HG03045 (cell line): ENCODE measurements around the gene MCTP2.
A peak's percentile ranks its signal among the peaks of the same experiment; 100 is the strongest.

Experiments
- ATAC-seq: cut with Tn5 transposase; IDR thresholded peaks from one replicate; pipeline ENCODE4 v1.9.1; 2021; ENCODE audit warnings: mild to moderate bottlenecking, moderate library complexity; ENCODE audit not compliant: unreplicated experiment

Gene MCTP2

DNA sequence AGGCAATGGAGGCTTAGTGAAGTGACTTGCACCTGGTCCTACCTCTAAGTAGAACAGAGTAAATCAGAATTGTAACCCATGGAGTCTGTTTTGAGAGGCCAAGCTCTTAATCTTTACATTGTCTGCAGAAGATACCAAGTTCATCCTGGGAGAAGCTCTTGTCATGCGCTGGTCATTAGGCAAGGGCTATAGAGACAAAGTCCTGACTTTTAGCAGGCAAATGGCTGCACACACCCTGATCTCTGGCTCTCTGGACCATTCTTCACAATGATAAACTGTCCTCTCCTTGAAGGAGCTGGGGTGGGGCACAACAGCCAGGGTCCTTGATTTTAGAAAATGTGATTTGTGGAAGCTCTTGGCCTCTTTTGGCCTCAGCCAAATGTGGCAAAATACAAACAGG lies 65.4 kb downstream of the MCTP2 start:
- no peak for ATAC-seq

DNA sequence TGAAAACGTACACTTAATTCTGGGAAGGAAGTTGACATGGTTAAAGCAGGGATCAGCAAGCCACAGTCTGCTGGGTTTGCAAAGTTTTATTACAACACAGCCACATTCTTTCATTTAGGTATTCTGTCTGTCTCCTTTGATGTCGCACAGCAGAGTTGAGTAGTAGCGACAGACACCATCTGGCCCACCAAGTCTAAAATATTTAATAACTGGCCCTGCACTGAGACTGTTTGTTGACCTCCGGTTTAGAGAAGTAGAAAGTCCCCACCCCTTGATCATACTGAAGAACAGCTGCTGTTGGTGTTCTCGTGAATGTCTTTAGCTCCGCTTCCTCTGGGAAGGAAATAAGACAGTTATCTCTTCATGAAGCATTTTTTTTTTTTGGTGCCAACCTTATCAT lies 66.2 kb downstream of the MCTP2 start:
- ATAC-seq: peak; percentile 71

DNA sequence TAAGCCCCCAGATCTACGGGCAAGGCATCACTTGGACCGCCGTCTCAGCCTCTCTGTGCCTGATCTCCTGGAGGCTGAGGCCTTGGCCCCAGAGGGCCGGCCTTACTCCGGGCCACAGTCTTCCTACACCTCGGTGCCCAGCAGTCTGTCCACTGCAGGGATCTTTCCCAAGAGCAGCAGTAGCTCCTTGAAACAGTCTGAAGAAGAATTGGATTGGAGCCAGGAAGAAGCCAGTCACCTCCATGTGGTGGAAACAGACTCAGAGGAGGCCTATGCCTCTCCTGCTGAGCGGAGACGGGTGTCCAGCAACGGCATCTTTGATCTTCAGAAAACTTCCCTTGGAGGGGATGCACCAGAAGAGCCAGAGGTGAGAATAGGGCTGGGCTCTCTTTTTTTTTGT lies 67.0 kb downstream of the MCTP2 start:
- no peak for ATAC-seq

DNA sequence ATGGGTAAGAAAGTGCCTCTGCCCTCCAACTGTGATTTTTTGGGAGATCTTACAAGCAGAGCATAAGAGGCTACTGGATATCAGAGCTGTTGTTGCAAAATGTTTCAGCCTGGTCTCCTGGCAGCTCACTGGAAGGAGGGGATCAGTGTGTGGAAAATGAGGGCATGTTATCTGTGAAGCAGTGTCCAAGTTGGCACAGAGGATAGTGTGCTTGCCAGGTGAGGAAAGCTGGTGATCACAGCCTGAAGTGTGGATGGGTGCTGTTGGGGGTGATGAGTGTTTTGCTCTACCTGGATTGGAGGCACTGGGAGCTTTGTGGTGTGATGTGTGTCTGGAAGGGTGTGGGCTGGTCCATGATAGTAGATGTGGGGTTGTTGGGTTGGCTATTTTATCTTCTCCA lies 69.3 kb downstream of the MCTP2 start:
- ATAC-seq: no peak

DNA sequence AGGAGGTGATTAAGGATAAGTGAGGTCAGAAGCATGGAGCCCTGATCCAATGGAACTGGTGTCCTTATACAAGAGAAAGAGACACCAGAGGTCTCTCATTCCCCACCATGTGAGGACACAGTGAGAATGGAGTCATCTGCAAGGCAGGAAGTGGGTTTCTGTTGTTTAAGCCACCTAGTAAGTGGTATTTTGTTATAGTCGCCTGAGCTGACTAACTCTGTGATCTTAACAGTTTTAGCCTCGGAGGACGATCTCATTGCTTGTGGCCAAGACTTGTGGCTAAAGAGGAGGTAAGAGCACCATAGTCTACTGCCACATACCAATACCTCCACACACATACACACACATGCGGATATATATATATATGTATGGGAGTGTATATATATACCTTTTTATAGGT lies 73.8 kb downstream of the MCTP2 start:
- ATAC-seq: peak; percentile 35

DNA sequence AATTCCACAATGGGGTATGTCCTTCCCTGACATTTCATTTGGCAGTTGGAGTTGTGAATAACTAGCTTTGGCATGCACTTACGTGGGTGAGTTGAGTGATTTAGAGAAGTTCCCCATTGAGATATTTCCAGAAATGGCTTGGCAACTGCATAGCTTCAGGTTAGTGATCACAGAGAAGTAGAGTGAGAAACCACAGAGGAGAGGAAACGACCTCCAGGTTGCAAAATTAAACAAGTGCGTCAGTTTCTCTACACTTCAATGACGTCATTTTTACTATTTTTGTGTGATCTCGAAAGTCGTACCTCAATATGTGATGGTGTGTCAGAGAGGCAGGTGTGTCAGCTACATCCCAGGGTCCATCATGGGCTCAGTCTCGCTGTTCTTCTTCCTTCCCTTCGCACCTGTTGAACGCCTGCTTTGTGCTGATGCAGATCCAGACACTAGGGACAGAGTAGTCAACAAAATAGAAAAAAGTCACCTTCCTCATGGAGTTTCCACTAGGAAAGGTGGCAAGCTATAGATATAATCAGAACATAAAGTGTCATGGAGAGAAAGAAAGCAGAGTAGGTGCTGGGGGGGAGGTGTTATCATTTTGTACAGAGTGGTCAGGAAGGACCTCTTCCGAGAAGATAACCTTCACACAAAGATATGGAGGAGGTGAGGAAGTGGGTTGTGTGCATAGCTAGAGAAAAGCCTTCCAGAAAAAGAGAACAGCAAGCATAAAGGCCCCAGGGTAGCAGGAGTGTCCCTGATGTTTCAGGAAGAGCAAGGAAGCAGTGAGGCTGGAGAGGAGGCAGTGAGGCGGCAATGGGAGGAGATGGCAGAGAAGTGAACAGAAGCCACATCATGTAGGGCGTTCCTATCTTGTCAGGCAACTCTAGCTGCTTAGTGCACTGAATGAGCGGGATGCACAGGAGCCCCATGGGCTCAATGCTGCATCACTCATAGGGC lies 75.6 kb downstream of the MCTP2 start:
- ATAC-seq: peak; percentile 77

DNA sequence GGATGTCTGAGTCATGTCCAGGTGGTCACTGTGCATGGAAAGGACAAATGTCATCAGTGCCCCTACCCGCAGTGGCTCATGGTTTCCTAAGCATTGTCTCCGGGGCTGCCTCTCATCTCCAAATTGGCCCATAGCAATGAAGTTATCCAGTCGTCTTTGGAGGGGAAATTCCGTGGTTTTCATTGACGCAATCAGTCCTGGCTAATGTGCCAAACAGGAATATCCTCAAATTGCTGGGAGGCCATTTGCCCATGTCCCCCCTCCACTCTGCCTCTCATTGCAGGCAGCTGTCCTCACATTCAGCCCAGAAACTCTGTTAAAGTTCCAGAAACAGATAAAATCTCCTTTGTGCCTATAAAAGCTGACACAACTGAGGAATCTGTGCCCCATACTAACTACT lies 81.6 kb downstream of the MCTP2 start:
- no peak for ATAC-seq

DNA sequence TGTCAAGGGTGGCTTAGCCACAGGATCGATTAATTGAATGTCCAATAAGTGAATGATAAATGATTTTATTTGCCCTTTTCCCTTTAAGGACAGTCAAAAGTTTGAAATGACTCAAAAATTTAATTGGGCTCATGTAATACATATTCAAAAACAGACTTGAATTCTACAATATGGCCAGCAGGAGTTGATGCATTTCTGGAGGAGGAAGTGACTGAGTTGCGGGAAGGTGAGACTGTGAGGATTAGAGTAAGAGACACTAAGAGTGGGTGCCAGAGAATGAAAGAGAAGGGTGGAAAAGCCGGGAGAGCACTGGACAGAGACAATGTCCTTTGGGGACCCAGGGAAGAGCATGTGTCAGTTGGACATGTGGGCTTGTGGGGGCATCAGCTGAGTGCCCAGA lies 83.3 kb downstream of the MCTP2 start:
- no peak for ATAC-seq

DNA sequence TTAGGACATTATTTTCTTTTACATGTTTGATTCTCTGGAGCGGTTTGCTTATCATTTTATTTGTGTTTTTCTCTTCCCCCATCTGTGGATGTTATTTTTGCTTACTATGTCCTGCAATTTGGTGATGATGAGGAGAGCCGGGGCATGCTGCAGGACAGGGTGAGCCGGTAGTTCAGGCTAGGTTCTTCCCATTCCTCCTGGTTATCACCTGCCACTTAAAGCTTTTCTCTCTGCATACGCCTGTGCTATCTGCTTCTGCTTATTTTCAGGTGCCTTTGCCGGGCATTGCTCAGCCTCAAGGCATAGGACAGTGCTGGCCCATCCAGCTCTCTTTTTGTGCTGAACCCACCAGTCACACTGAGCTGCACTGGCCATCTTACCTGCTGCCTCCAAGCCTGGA lies 85.8 kb downstream of the MCTP2 start:
- no peak for ATAC-seq

DNA sequence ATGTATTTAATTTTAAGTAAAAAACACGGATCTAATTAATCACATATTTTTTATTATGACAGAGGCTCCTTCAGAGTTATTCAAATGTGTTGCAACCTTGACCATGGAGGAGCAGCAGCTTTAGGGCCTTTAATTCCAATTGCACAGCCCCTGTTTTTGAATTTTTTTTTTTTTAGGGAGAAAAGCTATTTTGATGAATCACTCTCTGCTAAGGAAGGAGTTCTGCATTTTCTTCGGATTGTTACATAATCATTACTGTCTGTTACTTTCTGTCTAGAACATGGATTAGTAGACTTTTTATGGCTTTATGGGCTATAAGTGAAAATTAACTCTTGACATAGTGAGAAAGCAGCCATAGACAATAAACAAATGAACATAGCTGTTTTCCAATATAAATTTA lies 90.8 kb downstream of the MCTP2 start:
- ATAC-seq: no peak

DNA sequence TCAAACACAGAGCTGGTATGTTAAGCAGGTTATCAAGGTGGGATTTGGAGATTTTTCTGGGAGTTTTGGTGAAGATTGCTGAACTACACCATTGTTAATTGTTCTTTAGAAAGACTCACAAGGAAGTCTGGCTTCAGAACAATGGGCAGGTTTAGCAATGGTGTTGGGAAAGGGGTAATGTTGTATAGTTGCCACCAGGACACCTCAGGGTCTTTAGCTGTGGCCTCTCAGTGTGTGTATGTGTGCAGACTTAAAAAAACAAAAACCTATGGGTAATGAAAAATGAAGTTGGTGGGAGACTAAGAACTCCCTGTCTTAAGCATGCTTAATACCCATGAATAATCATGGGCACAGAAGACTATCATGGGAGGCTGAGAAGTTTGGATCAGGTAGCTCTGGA lies 91.7 kb downstream of the MCTP2 start:
- ATAC-seq: no peak

DNA sequence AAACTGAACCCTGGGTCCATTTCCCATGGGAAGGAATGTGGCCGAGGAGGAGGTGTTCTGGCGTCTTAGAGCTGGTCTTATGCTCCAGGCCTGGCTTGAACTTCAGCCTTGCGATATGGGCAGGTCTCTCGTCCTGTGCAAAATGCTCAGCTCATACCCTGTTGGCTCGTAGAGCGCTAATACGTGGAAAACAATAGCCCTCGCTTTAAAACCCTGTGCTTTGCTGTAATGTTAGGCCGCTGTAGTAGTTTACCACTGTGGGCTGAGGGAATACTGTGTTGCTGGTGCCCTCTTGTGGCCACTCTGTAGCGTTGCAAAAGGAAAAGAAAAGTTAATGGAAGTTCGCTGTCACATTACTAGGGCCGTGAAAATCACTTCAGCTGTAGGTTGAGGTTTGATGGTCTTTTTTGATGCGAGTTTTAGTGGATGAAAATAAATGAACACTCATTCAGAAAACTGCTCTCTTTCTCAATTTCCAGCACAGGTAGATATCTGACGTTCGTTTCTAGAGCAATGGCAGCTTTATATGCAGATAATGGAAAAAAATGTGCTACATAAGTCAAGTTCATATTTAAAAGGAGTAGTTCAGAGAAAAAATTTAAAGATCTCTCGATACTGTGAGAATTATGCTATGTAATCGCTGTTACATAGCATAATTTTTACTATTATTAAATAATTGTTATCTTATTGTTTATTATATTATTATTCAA lies 92.9 kb downstream of the MCTP2 start:
- ATAC-seq: peak; percentile 81

DNA sequence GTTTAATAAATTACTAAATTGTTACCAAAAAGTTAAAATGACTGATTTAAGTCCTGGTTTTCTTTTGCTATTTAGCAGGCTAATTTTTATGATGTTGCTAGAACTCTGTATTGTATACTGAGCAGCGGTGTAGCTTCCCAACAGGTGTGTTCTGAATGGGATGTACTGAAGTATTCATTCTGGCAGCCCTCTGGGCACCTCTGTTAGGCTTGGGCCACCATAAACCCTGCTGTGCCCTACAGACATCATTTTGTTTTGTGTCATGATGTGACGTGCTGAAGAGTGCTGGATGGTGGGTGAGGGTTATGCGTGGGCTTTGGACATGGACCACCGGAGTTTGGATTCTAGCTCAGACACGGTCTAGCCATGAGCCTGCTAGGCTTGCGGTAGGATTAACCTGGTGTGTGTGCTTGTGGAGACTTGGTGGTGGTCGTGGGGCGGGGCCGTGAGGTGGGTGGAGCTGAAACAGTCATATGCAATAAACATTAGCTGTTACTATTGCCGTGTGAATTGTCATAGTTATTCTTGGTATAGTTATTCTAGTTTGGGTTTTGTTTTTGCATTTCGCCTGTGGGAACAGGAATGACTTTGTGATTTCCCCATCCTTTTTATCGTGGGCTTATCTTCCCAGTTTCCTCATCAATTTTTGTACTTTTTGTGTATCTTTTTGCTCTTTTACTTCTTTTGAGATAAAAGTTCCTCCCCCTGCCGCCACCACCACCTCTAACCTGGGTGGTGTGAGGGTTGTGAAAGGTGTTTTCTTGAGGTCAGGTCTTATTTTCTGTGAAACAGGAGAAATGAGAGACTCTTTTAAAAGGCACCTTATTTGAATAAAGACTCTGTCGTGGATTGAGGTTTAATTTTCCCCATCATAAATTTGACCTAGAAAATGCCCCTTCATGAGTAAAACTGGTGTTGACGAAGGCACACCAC lies 93.7 kb downstream of the MCTP2 start:
- ATAC-seq: no peak

DNA sequence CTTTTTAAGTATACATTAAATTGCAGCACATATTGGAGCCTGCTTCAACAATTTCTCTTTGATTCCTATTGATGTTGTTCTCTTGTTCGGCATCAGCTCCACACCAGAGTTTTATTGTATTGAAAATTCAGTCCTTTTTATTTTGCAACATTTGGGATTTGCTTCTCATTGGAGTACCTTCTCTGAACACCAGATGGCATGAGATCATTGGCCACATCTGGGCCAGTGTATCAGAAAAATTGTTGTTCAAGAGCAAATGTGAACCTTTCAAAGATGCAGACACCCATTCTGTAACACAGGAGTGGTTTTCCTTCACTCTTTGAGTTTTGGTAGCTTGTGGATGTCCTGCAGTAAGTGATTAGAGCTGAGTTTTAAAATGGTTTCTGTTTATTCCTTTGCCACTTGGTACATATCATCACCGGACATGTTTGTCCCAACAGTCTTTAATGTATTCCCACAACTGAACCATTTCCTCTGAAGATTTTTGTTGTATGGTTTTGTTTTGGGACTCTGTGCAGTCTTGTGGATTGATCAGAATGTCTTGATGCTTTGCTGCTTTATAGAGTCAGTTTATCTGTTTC lies 96.1 kb downstream of the MCTP2 start:
- ATAC-seq: no peak

DNA sequence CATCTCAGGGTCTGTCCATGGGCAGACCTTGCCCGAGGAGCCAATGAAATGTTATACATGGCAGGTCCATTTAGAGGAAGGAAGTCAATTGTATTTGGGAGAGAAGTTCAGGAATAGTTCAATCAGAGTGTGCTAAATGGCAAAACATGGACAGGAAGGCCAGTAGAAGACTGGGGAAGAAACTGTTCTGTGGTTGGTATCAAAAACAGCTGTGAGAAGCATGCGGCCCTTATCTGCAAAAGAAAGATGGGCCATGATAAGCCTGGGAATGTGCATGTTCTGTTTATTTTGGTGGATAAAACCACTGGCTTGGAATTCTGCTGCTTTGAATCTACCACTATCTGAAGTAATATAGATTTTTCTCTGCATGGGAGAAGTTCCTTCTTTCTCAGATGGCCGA lies 100.4 kb downstream of the MCTP2 start:
- no peak for ATAC-seq

DNA sequence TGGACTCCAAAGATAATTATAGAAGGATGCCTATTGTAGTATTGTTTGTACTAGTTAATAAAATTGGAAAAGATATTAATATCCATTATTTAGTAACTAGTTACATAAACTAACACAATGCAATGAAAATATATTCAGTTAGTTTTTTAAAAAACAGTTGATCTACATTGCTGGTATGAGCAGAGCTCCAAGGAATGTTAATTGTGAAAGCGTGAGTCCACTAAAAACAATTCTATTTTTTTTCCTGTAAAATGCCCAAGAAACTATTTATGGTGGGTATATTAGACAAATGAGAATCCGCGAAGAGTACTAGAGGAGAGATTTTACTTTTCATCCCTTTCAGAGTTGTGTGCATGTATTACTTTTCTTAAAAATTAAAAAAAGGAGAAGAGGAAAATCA lies 104.3 kb downstream of the MCTP2 start:
- ATAC-seq: no peak

DNA sequence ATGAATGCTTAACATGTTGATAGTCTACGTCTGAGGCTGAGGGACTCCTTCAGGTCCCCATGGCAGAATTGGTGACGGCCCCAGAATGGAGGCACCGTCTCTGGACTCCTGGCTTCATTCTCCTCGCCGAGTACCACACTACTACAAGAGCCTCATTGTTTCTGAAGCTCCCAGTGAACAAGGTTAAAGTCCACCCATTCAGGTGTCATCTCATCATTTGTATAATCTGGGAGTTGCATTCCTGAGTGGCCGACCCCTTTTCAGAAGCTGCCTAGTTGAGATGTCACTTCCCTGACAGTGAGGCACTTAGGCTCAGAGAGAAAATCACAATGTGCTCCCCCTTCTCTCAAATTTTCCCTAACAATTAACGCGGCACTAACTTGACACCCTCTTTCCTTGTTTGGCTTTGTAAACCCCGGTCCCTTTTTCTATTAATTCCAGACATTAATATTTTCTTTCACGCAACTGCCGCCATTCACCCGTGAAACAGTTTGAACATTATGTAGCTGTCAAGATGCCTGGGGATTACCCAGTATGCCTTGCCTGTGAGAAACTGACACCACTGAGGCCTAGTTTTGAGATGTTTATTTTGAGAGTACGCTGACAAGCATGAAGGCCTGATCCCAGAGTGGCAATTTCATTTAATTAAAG lies 105.6 kb downstream of the MCTP2 start:
- ATAC-seq: no peak

DNA sequence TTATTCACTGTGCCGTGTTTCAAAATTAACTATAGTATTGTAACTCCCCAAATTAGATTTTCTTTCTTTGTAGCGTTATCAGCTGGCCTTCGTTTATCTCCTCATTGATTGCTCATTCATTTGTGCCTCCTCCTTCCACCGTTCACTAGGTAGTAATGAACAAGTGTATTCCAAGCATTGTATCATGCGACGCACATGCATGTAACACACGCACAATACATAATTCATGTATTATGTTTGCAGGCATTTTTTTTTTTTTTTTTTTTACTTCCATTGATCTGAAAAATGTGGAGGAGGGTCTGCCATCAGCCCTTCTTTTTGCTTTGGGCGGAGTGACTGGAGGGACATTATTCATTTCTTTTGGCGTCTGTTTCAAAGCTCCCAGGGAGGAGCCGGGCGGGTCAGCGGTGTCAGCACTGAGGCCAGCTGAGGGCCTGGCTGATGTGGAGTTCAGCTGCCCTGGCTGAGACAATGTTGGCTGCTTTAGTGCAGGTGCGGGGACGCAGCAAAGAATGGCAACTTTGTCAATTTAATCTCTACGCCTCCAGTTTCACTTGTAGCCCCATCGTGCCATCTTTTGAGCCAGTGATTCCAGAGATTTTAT lies 107.0 kb downstream of the MCTP2 start:
- ATAC-seq: no peak

DNA sequence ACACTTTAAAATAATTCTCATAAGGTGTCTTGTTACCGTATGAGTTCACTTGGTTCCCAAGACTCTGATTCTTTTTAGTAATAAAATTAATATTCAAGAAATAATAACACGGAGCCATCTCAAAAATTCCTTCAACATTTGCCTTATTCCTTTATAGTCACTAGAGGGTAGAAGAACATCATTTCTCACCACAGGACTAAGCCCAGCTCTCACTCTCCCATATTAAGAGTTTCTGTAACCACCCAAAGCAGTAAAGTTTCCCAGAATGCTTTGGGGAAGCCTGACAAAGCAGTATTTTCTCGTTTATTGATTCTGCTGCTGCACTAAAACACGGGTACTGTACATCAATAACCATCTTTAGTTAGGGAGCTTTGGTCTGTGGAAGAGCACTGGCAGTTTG lies 114.9 kb downstream of the MCTP2 start:
- ATAC-seq: no peak

DNA sequence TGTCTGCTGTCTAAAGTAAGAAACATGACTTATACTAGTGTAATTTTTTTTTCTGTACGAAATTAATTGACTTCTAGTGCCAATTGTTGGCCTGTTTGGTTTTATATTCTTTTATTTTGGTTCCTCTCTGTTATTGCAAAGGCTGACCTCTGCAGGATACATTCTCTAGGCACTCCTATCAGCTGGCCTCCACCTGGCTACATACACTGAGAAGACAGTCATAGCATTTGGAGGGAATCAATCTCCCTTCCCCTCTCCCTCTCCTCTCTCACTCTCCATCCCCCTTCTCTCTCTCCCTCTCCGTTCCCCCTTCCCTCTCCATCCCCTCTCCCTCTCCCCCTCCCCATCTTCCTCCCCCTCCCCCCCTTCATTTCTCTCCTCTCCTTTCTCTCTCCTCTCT lies 116.7 kb downstream of the MCTP2 start:
- ATAC-seq: no peak
